ENCODE measurements around the gene PLD2. TPM values are rescaled to one million over a fixed set of nuclear protein-coding genes. Genes with fewer than 3 reads are reported as not detected.

PLD2 gene
- total and polyA plus RNA-seq, 9 of the 15 experiments (the other 6 are each of a cell fraction or from before 2014, with no cell fraction given): 0.20 to 7.5 (median 3.3) TPM

GRCh38 chr17:4786516-4786915 lies 20.4 kb upstream of the PLD2 start:
- FAIRE-seq (no peak), DNase-seq (ENCODE audit: extremely low read depth in 1 of 4, low spot score in 3 of 4) (no peak), ATAC-seq (no peak)
- Histone ChIP-seq H3K36me3 (ENCODE audit: control insufficient read depth, insufficient read depth, low read length) (no peaks in the 10 kb centered on the region), H4K20me1 (replicated peaks; ENCODE audit: control insufficient read depth, insufficient read depth, low read length) (no peaks in the 10 kb centered on the region), H2AFZ (ENCODE audit: low read depth, low read length) (no peak overlapping the region), H3K27me3 (ENCODE audit: control insufficient read depth in 2 of 2, insufficient read depth in 2 of 2, low read length in 2 of 2) (peaks cover 6 to 21% of the 10 kb centered on the region in 2 experiments; a peak in 3 of 5 replicates), H3K9me1 (ENCODE audit: control insufficient read depth, insufficient read depth, low read length) (no peaks in the 10 kb centered on the region), H3K4me3 (no peak overlapping the region), H3K9ac (ENCODE audit: insufficient read depth in 1 of 2, low read depth in 2 of 2, low read length in 2 of 2) (no peak overlapping the region), H3K4me2 (ENCODE audit: insufficient read depth, low read length) (no peak overlapping the region), H3K9me3 (replicated peaks; ENCODE audit: control insufficient read depth, insufficient read depth, low read depth, low read length) (no peaks in the 10 kb centered on the region), H3K79me2 (ENCODE audit: control insufficient read depth, insufficient read depth, low read length) (peaks cover 6% of the 10 kb centered on the region; the same call in 2 of the 3 replicates), H3K4me1 (replicated peaks in 1 of 2; ENCODE audit: control insufficient read depth in 2 of 2, insufficient read depth in 2 of 2, low read length in 2 of 2) (peaks cover 0 to 38% of the 10 kb centered on the region in 2 experiments; a peak in 3 of 5 replicates), H3K27ac (ENCODE audit: extremely low read depth, low read depth, low read length) (no peak overlapping the region)
- 10% methylated on average over 6 of the region's 6 CpGs for WGBS (ENCODE audit: insufficient coverage, low coverage, missing lambda C conversion rate)
- TF ChIP-seq EWSR1 (IDR thresholded peaks at IDR 0.05; ENCODE audit: borderline replicate concordance, low read depth, partially characterized antibody) (no peak), C11orf30 (IDR thresholded peaks at IDR 0.05; ENCODE audit: low read depth) (no peak), ZNF197 (CRISPR knock-in tag; IDR thresholded peaks at IDR 0.05; ENCODE audit: low read depth) (no peak)
- TF ChIP-seq, protein P1, sequence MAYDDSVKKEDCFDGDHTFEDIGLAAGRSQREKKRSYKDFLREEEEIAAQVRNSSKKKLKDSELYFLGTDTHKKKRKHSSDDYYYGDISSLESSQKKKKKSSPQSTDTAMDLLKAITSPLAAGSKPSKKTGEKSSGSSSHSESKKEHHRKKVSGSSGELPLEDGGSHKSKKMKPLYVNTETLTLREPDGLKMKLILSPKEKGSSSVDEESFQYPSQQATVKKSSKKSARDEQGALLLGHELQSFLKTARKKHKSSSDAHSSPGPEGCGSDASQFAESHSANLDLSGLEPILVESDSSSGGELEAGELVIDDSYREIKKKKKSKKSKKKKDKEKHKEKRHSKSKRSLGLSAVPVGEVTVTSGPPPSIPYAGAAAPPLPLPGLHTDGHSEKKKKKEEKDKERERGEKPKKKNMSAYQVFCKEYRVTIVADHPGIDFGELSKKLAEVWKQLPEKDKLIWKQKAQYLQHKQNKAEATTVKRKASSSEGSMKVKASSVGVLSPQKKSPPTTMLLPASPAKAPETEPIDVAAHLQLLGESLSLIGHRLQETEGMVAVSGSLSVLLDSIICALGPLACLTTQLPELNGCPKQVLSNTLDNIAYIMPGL (CRISPR knock-in tag; IDR thresholded peaks at IDR 0.05): no peak
- ChIA-PET CTCF (ENCODE audit: low intra/inter-chr PET ratio) (interaction anchor here (1.2 kb wide), 1 partner anchor 103 kb away, joined by 5 read pairs; no protein-coding TSS in a partner anchor), POLR2A (interaction anchor here (0.6 kb wide), 1 partner anchor 16 kb away, joined by 4 read pairs; no protein-coding TSS in a partner anchor)
- intact Hi-C loops (cut with micrococcal nuclease): loop anchor here (2.0 kb wide), 1 partner anchor 96 kb away; no protein-coding TSS in a partner anchor
- in situ Hi-C loops (cut with MboI): no loop called here
- BruUV-seq (replicated peaks): no TSS peak
